GM18508 (cell line): ENCODE results near the gene KCNG3.
"Not testable (repeated sequence)": the region's sequence is repeated elsewhere in the genome, so short reads cannot be mapped to it uniquely, and the experiment has no call there.

Source experiments
- ATAC-seq: cut with Tn5 transposase; IDR thresholded peaks from one replicate; pipeline ENCODE4 v1.9.1; 2021; ENCODE audit warnings: moderate number of reproducible peaks; ENCODE audit not compliant: insufficient read depth, unreplicated experiment

The KCNG3 gene

DNA sequence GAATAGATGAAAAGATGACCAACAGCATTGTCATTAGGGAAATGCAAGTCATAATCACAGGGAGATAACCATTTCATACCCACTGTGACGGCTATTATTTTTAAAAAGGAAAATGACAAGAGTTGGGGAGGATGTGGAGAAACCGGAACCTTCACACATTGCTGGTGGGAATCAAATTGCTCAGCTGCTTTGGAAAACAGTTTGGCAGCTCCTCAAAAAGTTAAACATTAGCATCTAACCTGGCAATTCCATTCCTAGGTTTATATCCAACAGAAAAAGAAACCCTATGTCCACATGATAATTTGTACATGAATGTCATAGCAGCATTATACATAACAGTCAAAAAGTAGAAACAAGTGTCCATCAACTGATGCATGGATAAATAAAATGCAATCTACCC, 58.2 kb downstream of the KCNG3 start:
- ATAC-seq = no peak

DNA sequence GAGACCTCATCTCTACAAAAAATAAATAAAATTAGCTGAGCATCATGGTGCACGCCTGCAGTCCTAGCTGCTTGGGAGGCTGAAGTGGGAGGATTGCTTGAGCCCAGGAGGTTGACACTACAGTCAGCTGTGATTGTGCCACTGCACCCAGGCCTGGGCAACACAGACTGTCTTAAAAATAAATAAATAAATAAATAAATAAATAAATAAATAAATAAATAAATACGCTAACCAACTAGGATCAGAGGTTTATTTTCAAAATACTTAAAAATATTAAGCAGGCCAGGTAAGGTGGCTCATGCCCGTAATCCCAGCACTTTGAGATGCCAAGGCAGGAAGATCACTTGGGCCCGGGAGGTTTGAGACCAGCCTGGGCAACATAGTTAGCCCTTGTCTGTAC, 63.6 kb downstream of the KCNG3 start:
- ATAC-seq = no peak

DNA sequence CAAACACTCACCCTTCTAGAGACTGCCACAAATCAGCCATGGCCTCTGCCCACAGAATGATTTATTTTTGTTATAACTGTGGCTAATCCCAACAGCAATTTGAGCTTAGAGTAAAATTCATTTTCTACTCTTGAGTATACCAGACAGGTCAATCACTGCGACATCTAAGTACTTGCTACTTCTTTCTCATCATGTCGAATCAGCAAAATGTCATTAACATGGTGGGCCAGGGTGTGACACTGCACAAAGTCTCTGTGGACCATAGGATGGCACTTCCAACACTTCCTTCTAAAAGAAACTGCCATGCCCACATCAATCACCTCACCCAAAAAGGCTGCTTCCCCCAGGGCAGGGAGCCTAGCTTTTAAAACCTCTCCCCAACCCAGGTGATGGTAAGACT, 64.4 kb downstream of the KCNG3 start:
- no peak for ATAC-seq

DNA sequence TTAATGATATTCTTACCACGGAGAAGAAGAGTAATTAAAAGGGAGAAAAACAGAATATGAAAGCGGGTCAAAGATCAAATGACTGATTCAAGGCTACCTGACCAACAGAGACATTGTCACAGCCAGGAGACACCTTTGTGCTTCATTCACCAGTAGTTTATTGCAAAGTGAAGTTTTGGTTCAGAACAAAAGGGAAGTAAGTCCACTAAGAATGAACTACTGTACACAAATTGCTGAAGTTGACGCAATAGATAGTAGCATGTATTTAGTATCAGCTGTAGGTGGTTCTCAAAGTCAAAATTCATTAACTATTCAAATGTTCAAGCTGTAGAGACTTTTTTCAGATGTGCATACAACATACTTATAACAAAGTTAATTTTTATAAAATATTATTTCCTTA, 68.1 kb downstream of the KCNG3 start:
- ATAC-seq = no peak

DNA sequence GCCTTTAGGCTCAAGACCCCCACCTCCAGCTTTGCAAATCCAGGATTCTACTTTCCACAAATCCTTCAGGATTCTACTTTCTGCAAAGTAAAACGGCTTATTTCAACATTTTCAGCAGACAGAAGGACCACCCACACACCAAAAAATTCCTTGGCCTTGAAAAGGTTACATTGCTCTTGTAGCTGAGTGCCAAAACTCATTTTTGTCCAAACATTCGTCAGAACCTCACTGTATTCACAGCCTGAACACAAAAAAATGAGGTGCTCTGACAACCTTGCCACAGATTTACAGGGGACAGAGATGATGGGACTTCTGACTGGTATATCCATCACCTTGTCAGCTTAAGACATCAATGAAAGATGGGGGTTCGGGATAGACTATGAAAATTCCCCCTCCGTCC, 69.7 kb downstream of the KCNG3 start:
- no peak for ATAC-seq

- ATAC-seq = no peak
Observed at GRCh38 chr2:42421601-42422239, 72.1 kb downstream of the KCNG3 start.

DNA sequence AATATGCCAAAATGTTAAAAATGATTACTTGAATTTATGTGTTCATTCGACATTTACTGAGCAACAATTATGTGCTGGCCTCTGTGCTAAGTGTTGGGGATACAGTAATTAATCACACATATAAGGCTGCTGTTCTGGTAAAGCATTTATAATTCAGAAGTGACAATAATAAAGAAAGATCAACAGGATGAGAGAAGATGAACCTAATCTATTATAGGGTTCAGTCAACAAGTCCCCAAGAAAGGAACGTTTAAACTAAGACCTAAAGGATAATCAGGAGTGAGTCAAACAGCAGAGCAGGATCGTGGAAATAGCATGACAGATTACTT, 72.7 kb downstream of the KCNG3 start:
- no peak for ATAC-seq

- ATAC-seq = no peak
Observed at GRCh38 chr2:42414648-42415047, 79.1 kb downstream of the KCNG3 start.

- ATAC-seq = no peak
Observed at GRCh38 chr2:42414158-42414557, 79.6 kb downstream of the KCNG3 start.

GRCh38 chr2:42410742-42411514, 82.9 kb downstream of the KCNG3 start:
- ATAC-seq = no peak

DNA sequence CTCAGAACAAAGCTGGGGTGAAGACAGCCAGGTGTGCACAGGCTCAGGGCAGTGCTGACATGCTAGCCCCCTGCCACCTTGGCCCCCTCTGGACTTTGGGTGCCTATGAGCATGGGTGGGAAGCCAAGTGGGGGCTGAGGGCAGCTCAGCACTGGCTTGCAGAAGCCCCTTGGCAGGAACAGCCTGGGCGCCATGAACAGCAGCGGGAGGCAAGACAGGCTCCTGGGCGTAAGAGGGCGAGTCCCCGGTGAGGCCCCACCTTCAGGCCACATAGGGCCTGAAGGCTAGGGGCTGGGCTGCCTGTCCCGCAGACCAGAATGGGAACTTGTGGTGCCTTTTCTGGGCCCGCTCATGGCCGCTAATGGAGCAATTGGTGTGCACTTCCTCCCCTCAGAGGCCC, 85.8 kb downstream of the KCNG3 start:
- ATAC-seq = no peak

DNA sequence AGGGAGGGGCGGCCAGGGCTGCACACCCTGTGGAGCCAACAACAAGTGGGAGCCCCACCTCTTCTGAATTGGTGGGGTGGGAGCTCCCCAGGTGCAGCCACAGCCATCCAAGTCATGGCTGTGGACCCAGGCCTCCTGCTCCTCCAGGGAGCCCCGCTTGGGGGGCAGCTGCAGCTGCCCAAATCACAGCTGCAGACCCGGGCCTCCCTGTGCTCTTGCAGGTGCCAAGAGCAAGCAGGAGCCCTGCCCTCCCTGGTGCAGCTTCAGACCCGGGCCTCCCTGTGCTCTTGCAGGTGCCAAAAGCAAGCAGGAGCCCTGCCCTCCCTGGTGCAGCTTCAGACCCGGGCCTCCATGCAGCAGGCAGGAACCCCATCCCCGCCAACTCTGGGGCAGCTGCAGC, 86.3 kb downstream of the KCNG3 start:
- no peak for ATAC-seq

GRCh38 chr2:42404676-42405075, 89.1 kb downstream of the KCNG3 start:
- no peak for ATAC-seq

GRCh38 chr2:42401773-42402172, 92.0 kb downstream of the KCNG3 start:
- no peak for ATAC-seq

DNA sequence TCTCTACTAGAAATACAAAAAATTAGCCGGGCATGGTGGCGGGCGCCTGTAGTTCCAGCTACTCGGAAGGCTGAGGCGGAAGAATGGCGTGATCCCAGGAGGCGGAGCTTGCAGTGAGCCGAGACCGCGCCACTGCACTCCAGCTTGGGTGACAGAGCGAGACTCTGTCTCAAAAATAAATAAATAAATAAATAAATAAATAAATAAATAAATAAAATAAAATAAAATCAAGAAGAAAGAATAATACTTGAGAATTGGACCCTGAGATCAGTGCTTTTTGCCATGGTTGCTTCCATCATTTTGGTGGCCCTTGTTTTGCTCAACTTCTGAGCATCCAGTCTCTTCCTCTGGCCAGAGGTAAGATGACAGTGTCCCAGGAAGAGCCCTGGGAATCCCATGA, 95.7 kb downstream of the KCNG3 start:
- not testable (repeated sequence) for ATAC-seq

DNA sequence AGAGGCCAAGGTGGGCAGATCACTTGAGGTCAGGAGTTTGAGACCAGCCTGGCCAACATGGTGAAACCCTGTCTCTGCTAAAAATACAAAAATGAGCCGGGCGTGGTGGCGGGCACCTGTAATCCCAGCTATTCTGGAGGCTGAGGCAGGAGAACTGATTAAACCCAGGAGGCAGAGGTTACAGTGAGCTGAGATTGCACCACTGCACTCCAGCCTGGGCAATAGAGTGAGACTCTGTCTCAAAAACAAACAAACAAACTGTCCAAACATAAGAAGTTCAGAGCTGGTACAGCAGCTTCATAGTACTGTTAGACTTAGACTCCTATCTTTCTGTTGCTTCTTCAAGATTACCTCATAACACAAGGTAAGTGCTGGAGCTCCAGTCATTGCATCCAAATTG, 100.5 kb downstream of the KCNG3 start:
- ATAC-seq = not testable (repeated sequence)

DNA sequence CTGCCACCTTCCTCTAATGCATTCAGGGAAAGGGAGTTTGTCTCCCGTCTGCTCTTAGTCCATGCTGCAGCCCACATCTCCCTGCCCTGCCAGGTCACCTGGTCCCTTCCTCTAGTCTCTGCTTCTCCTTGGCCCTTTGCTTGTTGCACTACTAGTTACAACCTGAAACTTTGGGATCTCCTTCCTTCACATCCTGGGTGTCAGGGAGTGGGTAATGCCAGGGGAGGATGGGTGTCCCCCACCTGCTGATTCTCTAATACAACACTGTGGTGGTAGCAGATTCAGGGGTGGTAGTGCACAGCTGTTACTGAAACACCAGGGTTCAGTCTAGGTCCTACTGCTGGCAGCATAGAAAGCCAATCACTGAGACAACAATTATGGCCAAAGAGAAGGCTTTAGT, 101.6 kb downstream of the KCNG3 start:
- no peak for ATAC-seq
